HG02798 (cell line): ENCODE data around the gene PARG.
"Not testable (repeated sequence)": the region's sequence is repeated elsewhere in the genome, so short reads cannot be mapped to it uniquely, and the experiment has no call there.

ENCODE experiments used
- ATAC-seq: cut with Tn5 transposase; IDR thresholded peaks from one replicate; pipeline ENCODE4 v1.9.1; 2021; ENCODE audit warnings: mild to moderate bottlenecking; ENCODE audit not compliant: unreplicated experiment, poor library complexity

The PARG gene

GRCh38 chr10:49833168-49833567, 108.7 kb downstream of the PARG start:
- ATAC-seq, result no peak

GRCh38 chr10:49831352-49832035, 110.3 kb downstream of the PARG start:
- ATAC-seq, result no peak

GRCh38 chr10:49830846-49831245, 111.0 kb downstream of the PARG start:
- no peak for ATAC-seq

- no peak for ATAC-seq
Measured at GRCh38 chr10:49830016-49830415, 111.8 kb downstream of the PARG start.

- no peak for ATAC-seq
Measured at GRCh38 chr10:49827297-49827696, 114.5 kb downstream of the PARG start.

GRCh38 chr10:49819234-49819958, 122.4 kb downstream of the PARG start:
- no peak for ATAC-seq

GRCh38 chr10:49817845-49818244, 124.0 kb downstream of the PARG start:
- ATAC-seq, result no peak

- no peak for ATAC-seq
Measured at GRCh38 chr10:49803988-49804387, 137.8 kb downstream of the PARG start.

- ATAC-seq, result no peak
Measured at GRCh38 chr10:49798275-49798674, 143.6 kb downstream of the PARG start.

GRCh38 chr10:49791100-49791499, 150.7 kb downstream of the PARG start:
- no peak for ATAC-seq

- ATAC-seq, result no peak
Measured at GRCh38 chr10:49784681-49785080, 157.1 kb downstream of the PARG start.

- no peak for ATAC-seq
Measured at GRCh38 chr10:49783645-49784044, 158.2 kb downstream of the PARG start.

GRCh38 chr10:49781247-49781646, 160.6 kb downstream of the PARG start:
- ATAC-seq, result no peak

GRCh38 chr10:49778197-49778596, 163.6 kb downstream of the PARG start:
- ATAC-seq, result no peak

- ATAC-seq, result no peak
Measured at GRCh38 chr10:49776851-49777250, 165.0 kb downstream of the PARG start.

GRCh38 chr10:49775014-49775413, 166.8 kb downstream of the PARG start:
- ATAC-seq, result no peak

GRCh38 chr10:49772944-49773343, 168.9 kb downstream of the PARG start:
- ATAC-seq, result not testable (repeated sequence)

GRCh38 chr10:49771046-49771445, 170.8 kb downstream of the PARG start:
- ATAC-seq, result not testable (repeated sequence)

GRCh38 chr10:49769692-49770091, 172.1 kb downstream of the PARG start:
- no peak for ATAC-seq

- ATAC-seq, result no peak
Measured at GRCh38 chr10:49768731-49769130, 173.1 kb downstream of the PARG start.

GRCh38 chr10:49768329-49768728, 173.5 kb downstream of the PARG start:
- no peak for ATAC-seq
